ENCODE data around the gene SRGAP2.
"Not testable (repeated sequence)": the region's sequence is repeated elsewhere in the genome, so short reads cannot be mapped to it uniquely, and the experiment has no call there.

DNA sequence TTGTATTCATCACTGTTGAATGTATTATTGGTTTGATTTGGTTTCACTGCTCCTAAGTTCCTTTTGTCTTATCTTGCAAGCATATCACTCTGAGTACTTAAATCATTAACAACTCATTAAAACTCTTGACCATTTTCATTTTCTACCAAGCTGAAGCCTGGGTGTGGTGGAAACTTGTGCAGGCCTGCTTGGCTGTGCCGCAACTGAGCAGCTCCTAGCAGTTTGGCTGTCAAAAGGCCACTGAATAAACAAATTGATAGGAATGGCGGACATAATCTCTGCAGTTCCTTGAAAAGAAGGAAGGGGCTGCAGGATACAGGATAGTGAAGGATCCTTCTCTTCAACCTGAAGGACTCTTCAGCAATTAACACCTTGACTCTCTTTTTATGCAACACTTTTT, 25.9 kb downstream of the SRGAP2 start:
- TF ChIP-seq, protein P1, sequence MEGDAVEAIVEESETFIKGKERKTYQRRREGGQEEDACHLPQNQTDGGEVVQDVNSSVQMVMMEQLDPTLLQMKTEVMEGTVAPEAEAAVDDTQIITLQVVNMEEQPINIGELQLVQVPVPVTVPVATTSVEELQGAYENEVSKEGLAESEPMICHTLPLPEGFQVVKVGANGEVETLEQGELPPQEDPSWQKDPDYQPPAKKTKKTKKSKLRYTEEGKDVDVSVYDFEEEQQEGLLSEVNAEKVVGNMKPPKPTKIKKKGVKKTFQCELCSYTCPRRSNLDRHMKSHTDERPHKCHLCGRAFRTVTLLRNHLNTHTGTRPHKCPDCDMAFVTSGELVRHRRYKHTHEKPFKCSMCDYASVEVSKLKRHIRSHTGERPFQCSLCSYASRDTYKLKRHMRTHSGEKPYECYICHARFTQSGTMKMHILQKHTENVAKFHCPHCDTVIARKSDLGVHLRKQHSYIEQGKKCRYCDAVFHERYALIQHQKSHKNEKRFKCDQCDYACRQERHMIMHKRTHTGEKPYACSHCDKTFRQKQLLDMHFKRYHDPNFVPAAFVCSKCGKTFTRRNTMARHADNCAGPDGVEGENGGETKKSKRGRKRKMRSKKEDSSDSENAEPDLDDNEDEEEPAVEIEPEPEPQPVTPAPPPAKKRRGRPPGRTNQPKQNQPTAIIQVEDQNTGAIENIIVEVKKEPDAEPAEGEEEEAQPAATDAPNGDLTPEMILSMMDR (IDR thresholded peaks at IDR 0.05 in 4 of 5, conservative IDR thresholded peaks at IDR 0.05 in 1 of 5), result not testable (repeated sequence)
- TF ChIP-seq POLR2A (IDR thresholded peaks at IDR 0.05), result not testable (repeated sequence)

Measured in gastrocnemius medialis (tissue), 4 donors.